Kidney epithelial cell (primary cell): Measurements from ENCODE around the gene SLC2A13. TPM values are rescaled to one million over a fixed set of nuclear protein-coding genes. Genes with fewer than 3 reads are reported as not detected.

Experiments
- DNase-seq: peaks from one replicate; pipeline ENCODE4 v3.0.0-alpha.2; 2010; ENCODE audit warnings: low read depth
- H3K27me3 ChIP-seq: 2 replicates; pipeline ENCODE4 v1.6.0; 2011; ENCODE audit warnings: low read length; ENCODE audit not compliant: control insufficient read depth, insufficient read depth
- H3K36me3 ChIP-seq: 2 replicates; pipeline ENCODE4 v1.5.1; 2011; ENCODE audit warnings: low read length; ENCODE audit not compliant: control insufficient read depth, insufficient read depth
- H3K4me3 ChIP-seq: 2 replicates; pipeline ENCODE4 v1.5.1; 2011; ENCODE audit warnings: low read depth, mild to moderate bottlenecking, control low read depth, low read length
- CTCF ChIP-seq: IDR thresholded peaks from 2 replicates; pipeline ENCODE4 v1.5.1; 2011; ENCODE audit warnings: mild to moderate bottlenecking, moderate library complexity, low read length, control low read depth, inconsistent platforms; ENCODE audit not compliant: insufficient read depth, poor library complexity, severe bottlenecking
- total RNA-seq: library from RNA; depleted of rRNA; stranded (reverse); fragments of >200 nt; gene quantifications from 2 replicates; pipeline ENCODE4 v1.2.3, GENCODE V29; 2015

SLC2A13 gene
- total RNA-seq, 1 donor from 2014 or later: 6.8 TPM

- TF ChIP-seq CTCF: no peak
- H3K27me3 ChIP-seq: no peaks in the 10 kb centered on the region
- H3K36me3 ChIP-seq: no peaks in the 10 kb centered on the region
- no peak for DNase-seq
- no peak overlapping the region for H3K4me3 ChIP-seq
Observed at GRCh38 chr12:40137252-40137651, 31.4 kb upstream of the SLC2A13 start.

GRCh38 chr12:40127408-40127807 is 21.5 kb upstream of the SLC2A13 start:
- TF ChIP-seq CTCF: no peak
- DNase-seq: no peak

GRCh38 chr12:40123496-40123895 is 17.6 kb upstream of the SLC2A13 start:
- no peak for TF ChIP-seq CTCF

More at GRCh38 chr12:40127408-40127807, 21.5 kb upstream of the SLC2A13 start:
- H3K4me3 ChIP-seq: no peak overlapping the region
- no peaks in the 10 kb centered on the region for H3K36me3 ChIP-seq
- no peaks in the 10 kb centered on the region for H3K27me3 ChIP-seq

DNA sequence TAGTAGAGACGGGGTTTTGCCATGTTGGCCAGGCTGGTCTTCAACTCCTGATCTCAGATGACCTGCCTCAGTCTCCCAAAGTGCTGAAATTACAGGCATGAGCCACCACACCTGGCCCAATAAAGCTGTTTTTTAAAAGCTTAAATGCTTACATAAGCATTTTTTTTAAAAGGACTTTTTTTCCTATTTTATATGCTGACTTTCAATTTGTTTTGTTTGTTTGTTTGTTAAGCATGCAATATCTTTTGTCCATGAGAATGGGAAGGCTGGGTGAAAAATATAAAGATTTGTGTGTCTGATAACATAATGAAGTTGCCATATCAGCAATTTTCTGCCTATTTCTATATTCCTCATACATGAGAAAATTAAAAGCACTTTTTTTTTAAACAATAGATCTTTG is 17.0 kb upstream of the SLC2A13 start:
- H3K27me3 ChIP-seq: no peaks in the 10 kb centered on the region
- H3K36me3 ChIP-seq: no peaks in the 10 kb centered on the region
- DNase-seq: no peak
- TF ChIP-seq CTCF: no peak
- no peak overlapping the region for H3K4me3 ChIP-seq

More at GRCh38 chr12:40123496-40123895, 17.6 kb upstream of the SLC2A13 start:
- Histone ChIP-seq H3K27me3 (no peaks in the 10 kb centered on the region), H3K36me3 (no peaks in the 10 kb centered on the region), H3K4me3 (no peak overlapping the region)
- no peak for DNase-seq

DNA sequence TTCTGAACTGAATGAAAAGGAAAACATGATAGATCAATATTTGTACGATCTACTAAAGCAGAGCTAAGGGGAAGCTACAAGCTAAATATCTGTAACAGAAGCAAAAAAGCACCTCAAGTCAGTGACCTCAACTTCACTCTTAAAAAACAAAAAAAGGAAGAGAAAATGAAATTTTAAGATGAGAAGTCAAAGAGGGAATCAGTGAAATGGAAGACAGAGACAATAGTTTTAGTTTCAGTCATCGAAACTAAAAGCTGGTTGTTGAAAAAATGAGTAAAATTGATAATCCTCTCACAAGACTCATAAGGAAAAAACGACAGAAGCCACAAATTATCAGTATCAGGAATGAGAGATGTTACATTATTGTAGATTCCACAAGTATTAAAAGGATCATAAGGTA is 11.9 kb upstream of the SLC2A13 start:
- Histone ChIP-seq H3K27me3 (no peaks in the 10 kb centered on the region), H3K4me3 (no peak overlapping the region), H3K36me3 (no peaks in the 10 kb centered on the region)
- no peak for TF ChIP-seq CTCF
- DNase-seq: no peak

- Histone ChIP-seq H3K27me3 (no peaks in the 10 kb centered on the region), H3K36me3 (no peaks in the 10 kb centered on the region), H3K4me3 (no peak overlapping the region)
- no peak for TF ChIP-seq CTCF
- no peak for DNase-seq
Observed at GRCh38 chr12:40110586-40110985, 4.7 kb upstream of the SLC2A13 start.
